ELR (cell line): ENCODE measurements around the gene TSPEAR.

Experiments
- DNase-seq: peaks from one replicate; pipeline ENCODE4 v3.0.0-alpha.2; 2015; ENCODE audit warnings: low read depth

Gene TSPEAR

GRCh38 chr21:44483288-44484237 is 227.8 kb downstream of the TSPEAR start:
- no peak for DNase-seq

GRCh38 chr21:44482581-44483287 is 228.6 kb downstream of the TSPEAR start:
- DNase-seq: no peak

GRCh38 chr21:44480200-44481053 is 230.9 kb downstream of the TSPEAR start:
- DNase-seq: no peak

GRCh38 chr21:44479556-44480199 is 231.7 kb downstream of the TSPEAR start:
- DNase-seq: peak; percentile 3

- DNase-seq: no peak
Observed at GRCh38 chr21:44478801-44479167, 232.6 kb downstream of the TSPEAR start.

- DNase-seq: no peak
Observed at GRCh38 chr21:44478124-44478800, 233.1 kb downstream of the TSPEAR start.

- DNase-seq: no peak
Observed at GRCh38 chr21:44477712-44478111, 233.7 kb downstream of the TSPEAR start.

- DNase-seq: no peak
Observed at GRCh38 chr21:44477131-44477530, 234.2 kb downstream of the TSPEAR start.

GRCh38 chr21:44475266-44475845 is 236.0 kb downstream of the TSPEAR start:
- DNase-seq: no peak

GRCh38 chr21:44473915-44474555 is 237.3 kb downstream of the TSPEAR start:
- DNase-seq: no peak

- DNase-seq: no peak
Observed at GRCh38 chr21:44471996-44472395, 239.4 kb downstream of the TSPEAR start.

- no peak for DNase-seq
Observed at GRCh38 chr21:44471341-44471740, 240.0 kb downstream of the TSPEAR start.

- DNase-seq: no peak
Observed at GRCh38 chr21:44467859-44468195, 243.5 kb downstream of the TSPEAR start.

- no peak for DNase-seq
Observed at GRCh38 chr21:44466996-44467858, 244.1 kb downstream of the TSPEAR start.

GRCh38 chr21:44466351-44466954 is 244.9 kb downstream of the TSPEAR start:
- no peak for DNase-seq

GRCh38 chr21:44464351-44464750 is 247.0 kb downstream of the TSPEAR start:
- no peak for DNase-seq

- DNase-seq: no peak
Observed at GRCh38 chr21:44463724-44464123, 247.6 kb downstream of the TSPEAR start.

GRCh38 chr21:44462834-44463200 is 248.6 kb downstream of the TSPEAR start:
- DNase-seq: no peak
